GM19397 (cell line): ENCODE data around the gene MBOAT2.
"Not testable (repeated sequence)": the region's sequence is repeated elsewhere in the genome, so short reads cannot be mapped to it uniquely, and the experiment has no call there.

Source experiments
- ATAC-seq: cut with Tn5 transposase; IDR thresholded peaks from one replicate; pipeline ENCODE4 v1.9.1; 2021; ENCODE audit warnings: mild to moderate bottlenecking, moderate library complexity; ENCODE audit not compliant: unreplicated experiment

MBOAT2 gene

DNA sequence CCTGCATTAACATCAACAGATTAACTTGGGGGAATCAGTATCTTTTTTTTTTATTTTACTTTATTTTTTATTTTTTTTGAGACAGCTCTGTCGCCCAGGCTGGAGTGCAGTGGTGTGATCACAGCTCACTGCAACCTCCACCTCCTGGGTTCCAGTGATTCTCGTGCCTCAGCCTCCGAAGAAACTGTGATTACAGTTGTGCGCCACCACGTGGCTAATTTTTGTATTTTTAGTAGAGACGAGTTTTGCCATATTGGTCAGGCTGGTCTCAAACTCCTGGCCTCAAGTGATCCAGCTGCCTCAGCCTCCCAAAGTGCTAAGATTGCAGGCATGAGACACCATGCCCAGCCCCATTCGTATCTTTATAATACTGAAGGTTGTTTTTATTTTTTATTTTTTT, 99.6 kb downstream of the MBOAT2 start:
- ATAC-seq: not testable (repeated sequence)

DNA sequence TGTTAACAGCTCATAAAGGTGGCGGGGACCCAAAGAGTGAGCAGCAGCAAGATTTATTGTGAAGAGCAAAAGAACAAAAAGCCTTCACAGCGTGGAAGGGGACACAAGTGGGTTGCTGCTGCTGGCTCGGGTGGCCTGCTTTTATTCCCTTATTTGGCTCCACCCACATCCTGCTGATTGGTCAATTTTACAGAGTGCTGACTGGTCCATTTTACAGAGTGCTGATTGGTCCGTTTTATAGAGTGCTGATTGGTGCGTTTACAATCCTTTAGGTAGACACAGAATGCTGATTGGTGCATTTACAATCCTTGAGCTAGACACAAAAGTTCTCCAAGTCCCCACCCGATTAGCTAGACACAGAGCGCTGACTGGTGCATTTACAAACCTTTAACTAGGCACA, 100.7 kb downstream of the MBOAT2 start:
- ATAC-seq: not testable (repeated sequence)

DNA sequence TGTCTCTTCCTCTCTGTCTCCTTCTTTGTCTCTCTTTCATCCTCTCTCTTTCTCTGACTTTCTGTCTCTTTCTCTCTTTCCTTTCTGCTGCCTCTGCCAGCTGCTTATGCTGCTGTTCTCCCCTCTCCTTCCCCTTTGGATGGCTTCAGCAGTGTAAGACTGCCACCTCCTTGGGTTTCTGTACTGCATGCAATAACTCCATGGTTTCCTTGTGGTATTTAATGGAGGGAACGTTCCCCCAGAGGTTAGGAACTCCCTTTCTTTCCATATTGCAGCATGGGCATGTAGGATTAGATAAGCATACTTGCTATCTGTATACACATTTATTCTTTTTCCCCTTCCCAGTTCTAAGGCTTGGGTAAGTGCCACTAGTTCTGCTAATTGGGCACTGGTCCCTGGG, 106.3 kb downstream of the MBOAT2 start:
- ATAC-seq: not testable (repeated sequence)

DNA sequence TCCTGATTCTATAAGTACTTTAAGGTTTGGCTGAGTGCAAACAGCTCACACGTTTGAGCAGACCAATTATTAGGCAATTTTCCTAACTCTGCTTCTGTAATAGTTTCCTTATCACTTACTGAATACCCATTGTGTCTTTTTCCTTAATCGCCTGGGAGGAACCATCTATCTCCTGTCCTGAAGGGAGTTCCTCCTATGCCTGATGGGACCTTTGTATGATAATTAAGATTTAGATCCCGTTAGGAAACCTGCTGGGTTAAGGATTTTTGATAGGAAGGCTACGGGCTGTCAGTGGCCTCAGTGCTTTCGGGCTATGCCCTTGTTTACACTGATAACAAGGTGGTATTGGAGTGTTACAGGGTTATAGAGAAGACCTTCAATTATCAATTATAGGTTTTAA, 106.8 kb downstream of the MBOAT2 start:
- not testable (repeated sequence) for ATAC-seq

DNA sequence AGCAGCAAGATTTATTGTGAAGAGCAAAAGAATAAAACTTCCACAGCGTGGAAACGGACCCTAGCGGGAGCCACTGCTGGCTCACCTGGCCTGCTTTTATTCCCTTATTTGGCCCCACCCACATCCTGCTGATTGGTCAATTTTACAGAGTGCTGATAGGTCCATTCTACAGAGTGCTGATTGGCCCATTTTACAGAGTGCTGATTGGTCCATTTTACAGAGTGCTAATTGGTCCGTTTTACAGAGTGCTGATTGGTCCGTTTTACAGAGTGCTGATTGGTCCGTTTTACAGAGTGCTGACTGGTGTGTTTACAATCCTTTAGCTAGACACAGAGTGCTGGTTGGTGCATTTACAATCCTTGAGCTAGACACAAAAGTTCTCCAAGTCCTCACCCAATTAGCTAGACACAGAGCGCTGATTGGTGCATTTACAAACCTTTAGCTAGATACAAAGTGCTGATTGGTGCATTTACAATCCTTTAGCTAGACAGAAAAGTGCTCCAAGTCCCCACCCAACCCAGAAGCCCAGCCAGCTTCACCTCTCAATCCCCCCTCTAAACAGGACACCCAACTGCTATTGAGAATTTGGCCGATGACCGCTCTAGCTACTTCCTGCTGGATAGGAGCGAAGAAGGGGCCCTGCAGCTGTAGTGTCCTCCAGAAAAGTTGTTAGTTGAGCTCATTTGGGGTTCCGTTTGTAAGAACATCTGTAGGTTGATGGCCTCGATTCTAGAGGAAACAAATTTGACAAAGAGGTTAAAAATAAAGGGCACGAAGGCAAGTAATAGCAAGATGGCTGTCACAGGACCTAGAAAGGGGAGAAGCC, 108.2 kb downstream of the MBOAT2 start:
- not testable (repeated sequence) for ATAC-seq

DNA sequence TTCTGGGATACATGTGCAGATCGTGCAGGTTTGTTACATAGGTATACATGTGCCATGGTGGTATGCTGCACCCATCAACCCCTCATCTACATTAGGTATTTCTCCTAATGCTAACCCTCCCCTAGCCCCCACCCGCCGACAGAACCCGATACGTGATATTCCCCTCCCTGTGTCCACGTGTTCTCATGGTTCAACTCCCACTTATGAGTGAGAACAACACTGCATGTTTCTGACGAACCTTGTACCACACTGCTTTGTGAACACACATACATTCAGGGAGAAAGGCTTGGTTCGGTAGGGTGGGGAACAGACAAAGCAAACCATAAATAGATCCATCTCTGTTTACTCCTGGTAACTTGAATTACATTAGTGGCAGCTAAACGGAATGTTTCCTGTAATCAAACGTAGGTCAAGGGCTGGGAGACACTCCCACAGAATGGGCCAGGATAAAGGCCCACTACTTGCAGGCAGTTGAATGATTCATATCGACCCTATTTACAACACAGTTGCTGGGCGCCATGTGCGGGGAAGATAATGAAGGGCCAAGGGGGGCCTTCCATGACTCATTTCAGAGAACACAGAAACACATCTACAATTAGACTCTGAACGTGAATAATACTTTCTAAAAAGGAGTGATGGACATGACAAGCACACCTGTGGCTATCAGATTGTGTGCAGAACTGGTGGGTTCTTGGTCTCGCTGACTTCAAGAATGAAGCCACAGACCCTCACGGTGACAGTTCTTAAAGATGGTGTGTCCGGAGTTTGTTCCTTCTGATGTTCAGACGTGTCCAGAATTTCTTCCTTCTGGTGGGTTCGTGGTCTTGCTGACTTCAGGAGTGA, 109.3 kb downstream of the MBOAT2 start:
- ATAC-seq: no peak

DNA sequence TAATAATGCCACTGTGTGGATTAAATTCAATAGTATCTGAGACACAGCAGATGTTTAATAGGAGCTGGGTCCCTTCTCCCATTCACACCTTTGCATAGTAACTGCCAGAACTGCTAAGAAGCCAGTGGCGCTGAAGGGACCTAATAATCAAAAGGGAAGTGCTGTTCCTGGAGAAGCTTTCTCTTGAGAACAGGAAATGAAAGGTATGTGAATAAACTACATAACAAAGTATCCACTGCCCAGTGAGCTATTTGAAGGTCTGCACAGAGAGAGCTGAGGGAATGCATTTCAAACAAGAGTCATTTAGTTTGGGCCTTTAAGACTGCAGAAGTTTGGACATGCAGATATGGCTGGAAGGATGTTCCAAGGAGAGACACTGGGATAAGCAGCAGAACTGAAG, 110.0 kb downstream of the MBOAT2 start:
- no peak for ATAC-seq

DNA sequence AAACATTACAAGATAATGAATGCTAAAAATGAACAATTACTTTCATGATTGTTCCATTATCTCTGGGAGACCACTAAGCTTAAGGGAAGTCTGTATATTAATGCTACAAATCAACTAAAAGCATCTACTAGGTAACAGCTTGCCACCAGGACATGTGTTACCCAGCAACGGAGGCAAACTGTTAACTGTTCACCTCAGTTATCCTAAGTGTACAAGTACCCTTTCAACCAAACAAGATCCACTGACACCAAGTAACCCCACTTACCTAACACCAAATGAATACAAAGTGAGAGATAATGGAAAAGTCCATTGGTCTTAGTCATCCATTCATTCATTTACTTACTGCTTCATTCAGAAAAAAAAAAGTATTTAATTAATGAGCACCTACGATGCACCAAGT, 111.4 kb downstream of the MBOAT2 start:
- ATAC-seq: no peak

DNA sequence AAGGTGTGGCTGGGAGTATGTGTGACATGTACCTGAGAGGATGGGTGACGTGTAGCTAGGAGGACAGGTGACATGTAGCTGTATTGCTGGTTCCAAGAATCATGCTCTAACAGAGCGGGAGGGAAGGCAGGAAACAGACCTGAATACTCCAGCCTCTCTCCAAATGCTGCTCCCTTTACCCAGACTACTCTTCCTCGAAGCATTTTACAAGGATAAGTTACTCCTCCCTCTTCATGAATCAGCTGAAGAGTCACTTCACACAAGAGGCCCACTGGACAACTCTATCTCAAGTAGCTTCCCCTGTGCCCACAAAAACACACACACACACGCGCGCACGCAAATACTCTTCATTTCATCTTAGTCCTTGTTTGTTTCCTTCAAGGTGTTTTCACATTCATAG, 113.5 kb downstream of the MBOAT2 start:
- no peak for ATAC-seq

DNA sequence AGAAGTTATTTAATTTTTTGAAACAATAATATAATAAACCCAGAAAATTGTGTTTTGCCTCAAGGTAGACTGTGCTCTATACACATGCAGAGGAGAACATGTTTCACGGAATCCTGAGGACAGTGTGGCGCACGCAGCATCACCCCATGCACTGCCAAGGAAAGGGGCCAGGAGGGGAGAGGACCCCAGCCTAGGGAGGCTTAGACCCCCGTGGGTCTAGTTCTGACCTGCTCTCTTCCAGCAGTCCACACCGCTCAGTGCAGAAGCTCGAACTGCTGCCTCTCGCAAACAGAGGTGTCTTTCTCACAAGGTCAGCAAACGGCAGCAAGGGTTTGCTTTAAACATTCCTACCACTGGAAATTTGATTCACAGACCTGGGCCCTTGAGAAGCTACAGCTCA, 114.5 kb downstream of the MBOAT2 start:
- ATAC-seq: no peak

DNA sequence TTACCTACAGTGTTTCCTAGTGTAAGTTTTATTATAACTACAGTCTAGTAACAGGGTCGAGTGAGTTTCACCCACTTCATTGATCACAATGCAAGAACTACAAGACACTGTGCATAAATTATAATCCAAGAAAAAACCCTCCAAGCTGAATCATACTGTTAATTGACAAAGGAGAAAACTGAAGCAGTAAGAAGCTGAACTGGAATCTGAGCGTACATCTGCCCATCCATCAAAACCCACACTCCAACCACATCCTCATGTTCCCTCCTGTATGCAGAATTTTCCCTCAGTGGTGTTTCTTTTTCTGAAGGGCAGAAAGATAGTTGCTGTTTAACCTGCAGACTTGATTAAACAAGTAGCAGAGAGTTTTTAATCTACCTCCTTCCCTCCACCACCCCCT, 116.6 kb downstream of the MBOAT2 start:
- ATAC-seq: no peak

DNA sequence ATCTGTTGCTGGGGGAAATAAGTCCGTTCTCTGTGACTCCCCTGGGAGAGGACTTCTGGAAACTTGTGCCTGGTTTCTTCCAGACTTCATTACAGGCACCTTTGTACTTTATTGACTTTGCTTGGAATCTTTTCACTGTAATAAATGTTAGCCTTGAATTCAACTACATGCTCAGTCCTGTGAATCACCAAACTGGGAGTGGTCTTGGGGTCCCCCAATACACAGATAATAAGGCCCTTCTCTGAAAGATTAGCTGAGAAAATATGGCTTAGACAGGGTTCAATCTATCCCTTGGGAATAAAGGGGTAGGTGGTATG, 117.3 kb downstream of the MBOAT2 start:
- ATAC-seq: no peak

DNA sequence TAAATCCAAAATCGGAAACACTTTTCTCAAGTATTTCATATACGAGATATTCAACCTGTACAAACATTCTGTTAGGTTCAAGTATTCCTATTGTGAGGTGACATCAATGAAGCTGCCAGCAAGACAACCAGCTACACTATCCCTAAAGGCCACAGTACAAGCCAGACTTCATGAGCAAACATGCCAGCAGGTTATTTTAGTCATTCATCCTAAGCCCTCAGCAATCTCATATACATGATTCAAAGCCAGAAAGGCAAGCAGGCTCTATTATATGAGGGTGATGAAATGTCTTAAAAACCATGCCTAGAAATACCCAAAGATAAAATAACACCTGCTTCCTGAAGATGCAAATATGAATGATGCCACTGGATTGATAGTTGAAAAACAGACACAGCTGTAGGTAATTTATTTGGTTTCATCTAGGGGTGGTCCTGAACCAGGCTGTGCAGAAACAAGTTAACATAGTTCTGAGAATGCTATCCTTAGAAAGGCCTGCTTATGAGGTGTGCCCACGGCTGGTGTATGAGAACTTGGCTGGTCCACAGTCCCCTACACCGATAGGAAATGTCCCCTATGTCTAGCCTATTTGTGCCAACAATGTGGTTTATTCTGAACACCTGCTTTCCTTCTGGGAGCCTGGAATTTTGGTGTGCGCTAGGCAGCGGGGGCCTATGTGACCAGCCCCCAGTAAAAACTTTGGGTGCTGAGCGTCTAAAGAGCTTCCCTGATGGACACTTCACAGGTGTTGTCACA, 117.9 kb downstream of the MBOAT2 start:
- ATAC-seq: no peak

DNA sequence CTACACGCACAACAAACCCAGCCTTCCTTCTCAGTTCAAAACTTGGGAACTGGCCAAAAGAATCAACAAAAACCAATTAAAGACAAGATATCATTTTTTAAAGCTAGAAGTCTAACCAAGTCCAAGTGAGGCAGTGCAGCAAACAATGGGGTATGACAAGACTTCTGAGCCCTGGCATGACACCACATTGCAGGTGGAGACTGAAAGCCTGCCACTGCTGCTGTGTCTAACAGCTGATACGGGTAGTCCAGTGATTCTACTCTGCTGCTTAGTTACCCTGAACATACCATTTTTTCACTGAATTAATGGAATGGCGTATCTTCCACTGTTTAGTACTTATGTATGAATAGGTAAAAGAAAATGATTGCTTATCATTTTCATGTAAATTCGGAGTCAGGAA, 118.7 kb downstream of the MBOAT2 start:
- ATAC-seq: no peak

DNA sequence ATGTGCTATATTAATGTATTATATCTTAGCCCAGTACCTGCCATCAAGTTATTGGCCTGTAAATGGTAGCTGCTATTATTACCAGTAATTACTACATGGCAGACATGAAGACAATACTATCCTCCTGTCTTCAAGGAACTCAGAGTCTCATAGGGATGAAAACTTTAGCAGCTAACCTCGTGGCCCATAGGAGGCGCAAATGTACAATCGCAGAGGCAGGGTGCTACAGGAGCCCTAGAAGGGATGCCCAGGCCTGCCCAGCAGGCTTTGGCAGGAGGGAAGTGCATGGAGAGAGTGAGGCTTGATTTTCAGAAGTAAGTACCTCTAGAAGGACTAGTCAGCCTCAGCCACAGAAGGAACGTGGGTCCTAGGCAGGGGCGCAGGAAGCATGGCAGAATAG, 121.4 kb downstream of the MBOAT2 start:
- ATAC-seq: no peak

DNA sequence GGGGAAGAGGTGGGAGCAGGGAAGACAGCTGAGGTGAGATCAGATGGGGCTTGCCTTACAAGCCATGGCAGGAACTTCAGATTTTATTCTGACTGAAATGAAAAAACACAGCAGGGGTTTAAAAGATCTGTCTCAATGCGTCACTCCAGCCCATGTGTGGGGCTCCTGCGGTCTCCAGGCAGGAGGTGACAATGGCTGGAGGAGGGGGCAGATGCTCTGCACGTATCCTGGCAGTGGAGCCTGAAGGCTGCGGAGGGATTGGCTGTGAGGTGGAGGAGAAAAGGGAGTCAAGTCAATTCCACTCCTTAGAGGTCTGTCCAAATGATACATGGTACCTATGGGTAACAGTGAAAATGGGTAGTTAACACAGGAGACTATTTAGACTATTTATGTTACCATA, 125.6 kb downstream of the MBOAT2 start:
- ATAC-seq: no peak

DNA sequence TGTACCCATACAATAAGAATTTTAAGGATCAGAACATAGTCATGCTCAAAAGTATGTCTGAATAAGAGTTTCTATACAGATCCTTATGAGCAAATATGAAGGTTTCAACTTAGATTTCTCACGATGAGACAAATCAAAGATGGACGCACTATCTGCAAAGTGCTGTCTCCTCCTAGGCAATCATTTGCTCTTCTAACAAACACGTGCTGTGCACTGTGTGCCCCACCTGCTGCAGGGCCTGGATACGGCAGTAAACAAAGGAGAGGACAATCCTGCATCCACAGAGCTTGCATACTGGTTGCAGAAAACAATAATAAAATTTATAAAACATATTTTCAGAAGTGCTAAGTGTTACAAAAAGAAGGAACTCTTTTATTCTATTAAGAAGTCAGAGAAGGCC, 126.2 kb downstream of the MBOAT2 start:
- ATAC-seq: no peak

DNA sequence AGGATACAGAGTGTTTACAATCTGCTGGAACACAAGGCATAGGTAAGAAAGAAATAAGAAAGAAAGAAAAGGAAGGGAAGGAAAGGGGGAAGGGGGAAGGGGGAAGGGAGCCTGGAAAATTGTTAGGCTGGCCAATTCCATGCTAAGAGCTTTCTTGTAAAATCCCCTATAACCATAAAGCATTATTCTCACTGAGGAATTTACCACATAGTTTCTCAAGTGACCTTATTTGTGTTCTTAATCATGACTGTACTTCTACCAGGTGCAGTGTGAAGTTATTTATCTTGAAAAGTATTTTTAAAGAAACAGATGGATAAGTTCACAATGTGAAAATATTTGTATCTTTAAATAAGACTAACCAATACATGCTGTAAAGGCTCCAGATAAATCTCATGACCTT, 126.9 kb downstream of the MBOAT2 start:
- ATAC-seq: no peak

DNA sequence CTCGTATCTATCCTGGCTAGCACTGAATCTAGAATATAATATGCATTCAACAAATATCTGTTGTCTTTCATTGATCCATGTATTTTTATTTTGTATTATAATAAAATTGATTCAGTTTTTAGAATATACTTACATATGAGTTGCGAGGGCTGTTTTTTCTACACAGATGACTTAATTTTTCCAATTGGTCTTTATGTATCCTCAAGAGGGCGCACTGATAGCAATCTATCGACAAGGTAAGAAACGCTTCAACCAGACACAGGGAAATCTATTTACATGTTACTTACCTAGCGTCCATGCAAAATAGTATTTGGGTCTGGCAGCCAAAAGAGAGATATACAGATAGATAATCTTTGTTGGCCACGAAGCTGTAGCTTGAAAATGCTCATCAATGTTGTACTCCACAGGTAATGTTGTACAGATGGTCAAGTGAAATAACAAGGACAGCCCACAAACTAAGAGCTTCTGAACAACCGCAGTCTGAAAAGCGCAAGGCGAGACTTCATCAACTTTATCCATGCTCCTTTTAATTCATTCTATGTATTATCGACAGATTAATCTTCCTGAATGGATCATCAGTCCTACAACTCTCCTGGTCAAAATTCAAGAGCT, 130.6 kb downstream of the MBOAT2 start:
- no peak for ATAC-seq

DNA sequence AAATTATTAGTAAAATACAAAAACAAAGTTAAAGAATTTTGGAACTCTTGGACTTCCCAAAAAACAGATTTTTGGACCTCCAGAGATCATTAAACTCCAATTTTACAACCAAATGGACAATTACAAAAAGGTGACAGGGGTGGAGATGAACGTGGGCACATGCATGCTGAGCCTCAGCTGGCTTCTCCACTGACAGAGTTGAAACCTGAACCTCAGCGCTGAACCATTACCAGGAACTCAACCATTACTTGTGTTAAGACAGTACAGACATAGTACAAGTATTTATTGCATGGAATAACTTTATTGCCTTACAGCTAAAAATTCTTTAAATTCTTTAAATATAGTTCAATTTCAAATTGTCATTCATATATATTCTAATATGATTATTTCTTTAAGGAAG, 133.0 kb downstream of the MBOAT2 start:
- ATAC-seq: no peak

DNA sequence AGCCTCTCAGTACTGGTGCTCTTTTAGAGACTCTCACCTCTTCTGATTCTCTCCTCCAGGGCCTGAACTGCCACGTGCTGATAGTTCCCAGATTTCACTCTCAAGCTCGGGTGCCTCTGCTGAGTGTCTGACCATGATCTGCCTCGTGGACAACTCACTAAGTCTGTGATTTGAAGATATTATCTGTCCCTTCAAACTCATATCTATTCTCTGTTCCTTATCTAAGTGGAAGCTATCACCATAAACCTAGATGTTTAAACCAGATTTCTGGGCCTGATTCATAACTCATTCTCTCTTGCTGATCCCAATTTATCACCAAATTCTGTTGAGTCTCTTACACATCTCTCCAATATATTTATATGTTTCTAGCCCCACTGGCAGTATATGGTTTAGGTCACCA, 136.1 kb downstream of the MBOAT2 start:
- ATAC-seq: no peak
